Caco-2 (cell line): ENCODE measurements around the gene SYNGR1. TPM values are rescaled to one million over a fixed set of nuclear protein-coding genes. Genes with fewer than 3 reads are reported as not detected.

Source experiments
- BruUV-seq: library from RNA; stranded (reverse); fragments of 400-500 nt; replicated peaks from 2 replicates; lab custom pipeline; 2021; lab: Mats Ljungman, UMichigan
- CTCF ChIA-PET: fragments of 300-600 bp; sonication (Branson Sonifier 250); formaldehyde crosslinking; loops from one replicate; lab custom pipeline; 2022; ENCODE audit warnings: antibody characterized with exemption; lab: Charles Lee
- POLR2A ChIA-PET: fragments of 300-600 bp; sonication (Branson Sonifier 250); formaldehyde crosslinking; loops from one replicate; lab custom pipeline; 2022; ENCODE audit warnings: antibody characterized with exemption; lab: Charles Lee
- DNase-seq, 2 experiments: peaks; one replicate each; pipeline versions ENCODE4 v3.0.0 to v3.0.0-alpha.2; 2020 to 2022
- H3K27me3 ChIP-seq: replicated peaks from 2 replicates; pipeline ENCODE4 v1.6.0; 2011; ENCODE audit warnings: low read length; ENCODE audit not compliant: control insufficient read depth, insufficient read depth
- H3K36me3 ChIP-seq: 2 replicates; pipeline ENCODE4 v1.5.1; 2011; ENCODE audit warnings: low read length; ENCODE audit not compliant: control insufficient read depth, insufficient read depth
- H3K4me1 ChIP-seq: fragments of 250-450 bp; sonication (Bioruptor Pico); 2 replicates; pipeline ENCODE4 v1.5.1; 2020; ENCODE audit warnings: mild to moderate bottlenecking
- H3K4me3 ChIP-seq: 2 replicates; pipeline ENCODE4 v1.5.1; 2011; ENCODE audit warnings: low read depth, mild to moderate bottlenecking, control low read depth, low read length
- H3K9me3 ChIP-seq: fragments of 250-450 bp; sonication (Bioruptor Pico); 2 replicates; pipeline ENCODE4 v1.5.1; 2020; ENCODE audit warnings: mild to moderate bottlenecking, moderate library complexity
- H3K27ac Mint-ChIP-seq: one replicate; pipeline ENCODE4 v1.8.0; 2022; ENCODE audit warnings: mixed read lengths; ENCODE audit not compliant: unreplicated experiment
- H3K27me3 Mint-ChIP-seq: one replicate; pipeline ENCODE4 v1.8.0; 2022; ENCODE audit warnings: mixed read lengths; ENCODE audit not compliant: insufficient read depth, unreplicated experiment
- H3K36me3 Mint-ChIP-seq: one replicate; pipeline ENCODE4 v1.8.0; 2022; ENCODE audit warnings: mild to moderate bottlenecking, mixed read lengths; ENCODE audit not compliant: insufficient read depth, unreplicated experiment
- H3K4me1 Mint-ChIP-seq: one replicate; pipeline ENCODE4 v1.8.0; 2022; ENCODE audit warnings: low read depth, mixed read lengths; ENCODE audit not compliant: unreplicated experiment
- H3K4me3 Mint-ChIP-seq: one replicate; pipeline ENCODE4 v1.8.0; 2022; ENCODE audit warnings: mild to moderate bottlenecking, moderate library complexity, mixed read lengths; ENCODE audit not compliant: unreplicated experiment
- H3K9me3 Mint-ChIP-seq: one replicate; pipeline ENCODE4 v1.8.0; 2022; ENCODE audit warnings: mixed read lengths; ENCODE audit not compliant: unreplicated experiment
- CTCF ChIP-seq, 2 experiments: fragments of 200-600 bp in 1 of 2; IDR thresholded peaks; 1 replicate in 1 of 2; 2 replicates in 1 of 2; pipeline versions ENCODE4 v1.5.1 to v1.8.0; 2011 to 2022; ENCODE audit warnings: antibody characterized with exemption in 1 of 2, control low read depth in 1 of 2, inconsistent platforms in 1 of 2, low read depth in 1 of 2, low read length in 1 of 2, mild to moderate bottlenecking in 1 of 2, moderate library complexity in 1 of 2; ENCODE audit not compliant: insufficient read depth in 1 of 2, severe bottlenecking in 1 of 2, unreplicated experiment in 1 of 2
- intact Hi-C: fragments of 100-400 bp; cut with micrococcal nuclease; formaldehyde crosslinking; loops from one replicate; pipeline ENCODE4 v1.10.0; 2022; ENCODE audit not compliant: unreplicated experiment
- total RNA-seq: library from RNA; stranded (reverse); gene quantifications from 2 replicates; pipeline ENCODE4 v1.2.3, GENCODE V29; 2022

The SYNGR1 gene
- total RNA-seq, 1 experiment from 2014 or later, result 20.2 TPM

DNA sequence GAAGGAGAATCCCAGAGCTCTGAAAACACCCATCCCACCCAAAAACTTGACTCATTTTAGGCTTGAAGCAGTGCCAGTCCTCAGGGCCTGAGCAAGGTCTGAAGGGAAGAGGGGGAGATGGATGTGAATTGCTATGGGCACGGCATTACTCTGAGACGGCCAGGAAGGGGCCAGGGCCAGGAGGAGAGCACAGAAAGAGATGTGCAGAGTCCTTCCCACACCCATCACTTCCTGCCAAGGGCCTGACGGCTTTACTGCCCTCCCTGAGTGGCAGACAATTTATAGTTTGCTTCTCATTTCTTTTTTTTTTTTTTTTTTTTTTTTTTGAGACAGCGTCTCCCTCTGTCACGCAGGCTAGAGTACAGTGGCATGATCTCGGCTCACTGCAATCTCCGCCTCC, 72.3 kb downstream of the SYNGR1 start:
- Histone ChIP-seq H3K27me3 (no peaks in the 10 kb centered on the region), H3K4me3 (no peak overlapping the region), H3K36me3 (no peaks in the 10 kb centered on the region), H3K4me1 (no peaks in the 10 kb centered on the region), H3K9me3 (no peaks in the 10 kb centered on the region)
- POLR2A ChIA-PET, result no interaction called here
- H3K4me1 Mint-ChIP-seq, result no peaks in the 10 kb centered on the region
- no peak for DNase-seq
- no peak for TF ChIP-seq CTCF (IDR thresholded peaks at IDR 0.05; ENCODE audit: insufficient read depth in 1 of 2, low read depth in 1 of 2, low read length in 1 of 2, severe bottlenecking in 1 of 2, unreplicated experiment in 1 of 2)
- H3K27ac Mint-ChIP-seq, result no peak overlapping the region
- BruUV-seq, result no TSS peak
- no peak overlapping the region for H3K4me3 Mint-ChIP-seq
- peaks cover 7% of the 10 kb centered on the region for H3K36me3 Mint-ChIP-seq
- no peaks in the 10 kb centered on the region for H3K27me3 Mint-ChIP-seq
- no peaks in the 10 kb centered on the region for H3K9me3 Mint-ChIP-seq
- CTCF ChIA-PET, result no interaction called here
- intact Hi-C loops, result no loop called here

DNA sequence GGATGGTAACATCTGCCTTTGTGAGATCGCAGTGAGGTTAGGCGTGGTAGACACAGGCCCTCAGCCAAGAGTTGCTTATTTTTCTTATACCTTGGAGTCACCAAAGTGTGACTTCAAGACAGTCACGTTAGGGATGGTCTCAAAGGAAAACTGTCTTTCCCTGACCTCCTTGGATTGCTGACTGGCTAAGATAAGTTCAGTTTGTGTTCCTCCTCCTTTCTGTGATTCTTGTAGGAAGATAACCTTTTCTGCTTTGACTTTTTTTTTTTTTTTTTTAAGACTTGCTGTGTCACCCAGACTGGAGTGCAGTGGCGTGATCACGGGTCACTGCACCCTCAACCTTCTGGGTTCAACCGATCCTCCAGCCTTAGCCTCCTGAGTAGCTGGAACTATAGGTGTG, 72.9 kb downstream of the SYNGR1 start:
- DNase-seq, result no peak
- CTCF ChIA-PET, result no interaction called here
- no TSS peak for BruUV-seq
- H3K36me3 Mint-ChIP-seq, result peaks cover 11% of the 10 kb centered on the region
- POLR2A ChIA-PET, result no interaction called here
- no peak for TF ChIP-seq CTCF (IDR thresholded peaks at IDR 0.05; ENCODE audit: insufficient read depth in 1 of 2, low read depth in 1 of 2, low read length in 1 of 2, severe bottlenecking in 1 of 2, unreplicated experiment in 1 of 2)
- H3K9me3 Mint-ChIP-seq, result no peaks in the 10 kb centered on the region
- intact Hi-C loops, result no loop called here
- H3K27me3 ChIP-seq, result no peaks in the 10 kb centered on the region
- H3K27me3 Mint-ChIP-seq, result no peaks in the 10 kb centered on the region
- H3K4me1 ChIP-seq, result peaks cover under 1% of the 10 kb centered on the region; the same call in 1 of the 2 replicates
- H3K36me3 ChIP-seq, result no peaks in the 10 kb centered on the region
- H3K9me3 ChIP-seq, result no peaks in the 10 kb centered on the region
- no peak overlapping the region for H3K4me3 ChIP-seq
- no peak overlapping the region for H3K4me3 Mint-ChIP-seq
- H3K27ac Mint-ChIP-seq, result no peak overlapping the region
- H3K4me1 Mint-ChIP-seq, result no peaks in the 10 kb centered on the region

DNA sequence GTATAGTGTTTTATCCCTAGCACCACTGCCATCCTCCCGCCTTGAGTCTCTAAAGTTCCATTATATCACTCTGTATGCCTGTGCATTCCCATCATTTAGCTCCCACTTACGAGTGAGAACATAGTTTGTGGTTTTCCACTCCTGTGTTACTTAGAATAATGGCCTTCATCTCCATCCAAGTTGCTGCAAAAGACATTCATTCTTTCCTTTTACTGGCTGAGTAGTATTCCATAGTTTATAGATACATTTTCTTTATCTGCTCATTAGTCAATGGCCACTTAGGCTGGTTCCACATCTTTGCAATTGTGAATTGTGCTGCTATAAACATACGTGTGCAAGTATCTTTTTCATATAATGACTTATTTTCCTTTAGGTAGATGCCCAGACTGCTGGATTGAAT, 74.2 kb downstream of the SYNGR1 start:
- peaks cover 15% of the 10 kb centered on the region for H3K36me3 Mint-ChIP-seq

More for the DNA sequence above, 74.2 kb downstream of the SYNGR1 start:
- Histone ChIP-seq H3K36me3 (no peaks in the 10 kb centered on the region), H3K4me3 (no peak overlapping the region), H3K27me3 (no peaks in the 10 kb centered on the region), H3K9me3 (no peaks in the 10 kb centered on the region), H3K4me1 (peaks cover 13% of the 10 kb centered on the region)
- Mint-ChIP-seq H3K4me3 (no peak overlapping the region), H3K27ac (no peak overlapping the region), H3K27me3 (no peaks in the 10 kb centered on the region), H3K9me3 (no peaks in the 10 kb centered on the region), H3K4me1 (no peaks in the 10 kb centered on the region)
- intact Hi-C loops, result no loop called here
- POLR2A ChIA-PET, result no interaction called here
- BruUV-seq, result no TSS peak
- DNase-seq, result no peak
- CTCF ChIA-PET, result no interaction called here
- no peak for TF ChIP-seq CTCF (IDR thresholded peaks at IDR 0.05; ENCODE audit: insufficient read depth in 1 of 2, low read depth in 1 of 2, low read length in 1 of 2, severe bottlenecking in 1 of 2, unreplicated experiment in 1 of 2)
